Neural cell (in vitro differentiated cells): ENCODE measurements around the gene MRTO4. TPM values are rescaled to one million over a fixed set of nuclear protein-coding genes. Genes with fewer than 3 reads are reported as not detected.

Source experiments
- H2AFZ ChIP-seq: fragments of 200-600, 300-800 bp; sonication (generic), shearing (Covaris generic); 2 replicates; pipeline ENCODE4 v1.6.0; 2014; ENCODE audit warnings: low read depth, mild to moderate bottlenecking, antibody characterized with exemption, low read length, moderate library complexity
- H3F3A ChIP-seq: fragments of 200-600 bp; shearing (Covaris generic); 2 replicates; pipeline ENCODE4 v1.6.1; 2016; ENCODE audit warnings: mild to moderate bottlenecking, moderate library complexity, mixed read lengths, antibody characterized with exemption, low read length; ENCODE audit not compliant: insufficient read depth, poor library complexity, severe bottlenecking
- H3K27ac ChIP-seq: fragments of 200-600, 300-800 bp; sonication (generic), shearing (Covaris generic); 2 replicates; pipeline ENCODE4 v1.5.1; 2014; ENCODE audit warnings: mild to moderate bottlenecking, low read length, moderate library complexity
- H3K27me3 ChIP-seq: fragments of 300-800, 200-600 bp; sonication (generic), shearing (Covaris generic); 2 replicates; pipeline ENCODE4 v1.6.0; 2014; ENCODE audit warnings: mild to moderate bottlenecking, low read depth, low read length, moderate library complexity; ENCODE audit not compliant: insufficient read depth
- H3K36me3 ChIP-seq: fragments of 300-800, 200-600 bp; sonication (generic), shearing (Covaris generic); 2 replicates; pipeline ENCODE4 v1.5.1; 2014; ENCODE audit warnings: mild to moderate bottlenecking, antibody characterized with exemption, low read length, moderate library complexity; ENCODE audit not compliant: insufficient read depth
- H3K4me2 ChIP-seq: fragments of 300-800, 200-600 bp; sonication (generic), shearing (Covaris generic); 2 replicates; pipeline ENCODE4 v1.6.0; 2014; ENCODE audit warnings: mild to moderate bottlenecking, low read length
- H3K4me3 ChIP-seq: fragments of 300-800, 200-600 bp; sonication (generic), shearing (Covaris generic); 2 replicates; pipeline ENCODE4 v1.5.1; 2014; ENCODE audit warnings: mild to moderate bottlenecking, low read length, moderate library complexity
- H3K79me2 ChIP-seq: fragments of 200-600 bp; shearing (Covaris generic); replicated peaks from 2 replicates; pipeline ENCODE4 v1.6.0; 2014; ENCODE audit warnings: mild to moderate bottlenecking, low read length, moderate library complexity; ENCODE audit not compliant: insufficient read depth
- H3K9ac ChIP-seq: fragments of 300-800, 200-600 bp; sonication (generic), shearing (Covaris generic); 2 replicates; pipeline ENCODE4 v1.6.1; 2016; ENCODE audit warnings: mild to moderate bottlenecking, low read length, mixed read lengths
- H3K9me2 ChIP-seq: fragments of 200-600 bp; shearing (Covaris generic); 2 replicates; pipeline ENCODE4 v1.6.1; 2016; ENCODE audit warnings: mild to moderate bottlenecking, low read length, mixed read lengths; ENCODE audit not compliant: insufficient read depth
- H3K9me3 ChIP-seq: fragments of 200-600, 300-800 bp; sonication (generic), shearing (Covaris generic); 2 replicates; pipeline ENCODE4 v1.6.1; 2016; ENCODE audit warnings: mild to moderate bottlenecking, mixed run types, low read length, moderate library complexity, mixed read lengths
- H4K20me1 ChIP-seq: fragments of 200-600 bp; shearing (Covaris generic); 2 replicates; pipeline ENCODE4 v1.6.1; 2016; ENCODE audit warnings: mild to moderate bottlenecking, mixed run types; ENCODE audit not compliant: insufficient read depth
- CTCF ChIP-seq: fragments of 450-650 bp; IDR thresholded peaks from 2 replicates; pipeline ENCODE4 v1.5.1; 2014; ENCODE audit warnings: antibody characterized with exemption, mild to moderate bottlenecking, moderate library complexity; ENCODE audit not compliant: poor library complexity, severe bottlenecking
- EP300 ChIP-seq: fragments of 450-650 bp; conservative IDR thresholded peaks from 2 replicates; pipeline ENCODE4 v1.6.1; 2014; ENCODE audit warnings: antibody characterized with exemption, mild to moderate bottlenecking, moderate library complexity; ENCODE audit not compliant: poor library complexity, severe bottlenecking
- EZH2 ChIP-seq: fragments of 200-600, 300-800 bp; shearing (Covaris generic), sonication (generic); IDR thresholded peaks from 2 replicates; pipeline ENCODE4 v1.6.1; 2014; ENCODE audit warnings: antibody characterized with exemption, low read length, borderline replicate concordance, mild to moderate bottlenecking; ENCODE audit not compliant: insufficient read depth, poor library complexity, severe bottlenecking
- MXI1 ChIP-seq: fragments of 450-650 bp; conservative IDR thresholded peaks from 2 replicates; pipeline ENCODE4 v1.6.1; 2014; ENCODE audit warnings: antibody characterized with exemption, mild to moderate bottlenecking; ENCODE audit not compliant: poor library complexity, severe bottlenecking
- POLR2AphosphoS5 ChIP-seq: IDR thresholded peaks from 2 replicates; pipeline ENCODE4 v1.6.1; 2012
- RAD21 ChIP-seq: fragments of 450-650 bp; conservative IDR thresholded peaks from 2 replicates; pipeline ENCODE4 v1.6.1; 2014; ENCODE audit warnings: antibody characterized with exemption, mild to moderate bottlenecking, moderate library complexity
- REST ChIP-seq: IDR thresholded peaks from 2 replicates; pipeline ENCODE4 v1.6.1; 2012; ENCODE audit warnings: borderline replicate concordance
- SMC3 ChIP-seq: fragments of 450-650 bp; conservative IDR thresholded peaks from 2 replicates; pipeline ENCODE4 v1.6.1; 2014; ENCODE audit warnings: antibody characterized with exemption, mild to moderate bottlenecking, moderate library complexity; ENCODE audit not compliant: poor library complexity
- TAF1 ChIP-seq: IDR thresholded peaks from 2 replicates; pipeline ENCODE4 v1.6.1; 2012; ENCODE audit warnings: low read depth
- polyA plus RNA-seq: library from polyadenylated mRNA; depleted of rRNA; stranded (reverse); fragments of >200 nt; gene quantifications from 2 replicates; pipeline ENCODE4 v1.2.3, GENCODE V29; 2014

The MRTO4 gene
- polyA plus RNA-seq, 1 donor from 2014 or later = 50.2 TPM

- no peak overlapping the region for H3K4me2 ChIP-seq
- no peaks in the 10 kb centered on the region for H3K79me2 ChIP-seq
- no peaks in the 10 kb centered on the region for H4K20me1 ChIP-seq
- no peak for TF ChIP-seq EP300
- no peak overlapping the region for H3K27ac ChIP-seq
- H3K36me3 ChIP-seq = peaks cover 12% of the 10 kb centered on the region
- no peaks in the 10 kb centered on the region for H3K9me2 ChIP-seq
- H3K9me3 ChIP-seq = no peaks in the 10 kb centered on the region
- H2AFZ ChIP-seq = no peak overlapping the region
- H3F3A ChIP-seq = no peaks in the 10 kb centered on the region
- H3K4me3 ChIP-seq = no peak overlapping the region
- no peaks in the 10 kb centered on the region for H3K27me3 ChIP-seq
- no peak overlapping the region for H3K9ac ChIP-seq
Observed at GRCh38 chr1:19222573-19222972, 29.0 kb upstream of the MRTO4 start.

- no peak overlapping the region for H3K4me2 ChIP-seq
- no peaks in the 10 kb centered on the region for H3K9me2 ChIP-seq
- peaks cover 12% of the 10 kb centered on the region for H3K36me3 ChIP-seq
- no peaks in the 10 kb centered on the region for H4K20me1 ChIP-seq
- no peak overlapping the region for H3K4me3 ChIP-seq
- no peaks in the 10 kb centered on the region for H3K9me3 ChIP-seq
- H3K79me2 ChIP-seq = no peaks in the 10 kb centered on the region
- no peaks in the 10 kb centered on the region for H3F3A ChIP-seq
- no peak overlapping the region for H3K9ac ChIP-seq
- H3K27me3 ChIP-seq = no peaks in the 10 kb centered on the region
- H3K27ac ChIP-seq = no peak overlapping the region
- no peak overlapping the region for H2AFZ ChIP-seq
- TF ChIP-seq REST (no peak), POLR2AphosphoS5 (no peak), SMC3 (no peak), CTCF (no peak), EZH2 (no peak), EP300 (no peak), TAF1 (no peak), MXI1 (no peak), RAD21 (no peak)
Observed at GRCh38 chr1:19222979-19223824, 28.4 kb upstream of the MRTO4 start.
